ENCODE measurements around the gene ZCWPW1.
"Not testable (repeated sequence)": the region's sequence is repeated elsewhere in the genome, so short reads cannot be mapped to it uniquely, and the experiment has no call there.

Gene ZCWPW1

DNA sequence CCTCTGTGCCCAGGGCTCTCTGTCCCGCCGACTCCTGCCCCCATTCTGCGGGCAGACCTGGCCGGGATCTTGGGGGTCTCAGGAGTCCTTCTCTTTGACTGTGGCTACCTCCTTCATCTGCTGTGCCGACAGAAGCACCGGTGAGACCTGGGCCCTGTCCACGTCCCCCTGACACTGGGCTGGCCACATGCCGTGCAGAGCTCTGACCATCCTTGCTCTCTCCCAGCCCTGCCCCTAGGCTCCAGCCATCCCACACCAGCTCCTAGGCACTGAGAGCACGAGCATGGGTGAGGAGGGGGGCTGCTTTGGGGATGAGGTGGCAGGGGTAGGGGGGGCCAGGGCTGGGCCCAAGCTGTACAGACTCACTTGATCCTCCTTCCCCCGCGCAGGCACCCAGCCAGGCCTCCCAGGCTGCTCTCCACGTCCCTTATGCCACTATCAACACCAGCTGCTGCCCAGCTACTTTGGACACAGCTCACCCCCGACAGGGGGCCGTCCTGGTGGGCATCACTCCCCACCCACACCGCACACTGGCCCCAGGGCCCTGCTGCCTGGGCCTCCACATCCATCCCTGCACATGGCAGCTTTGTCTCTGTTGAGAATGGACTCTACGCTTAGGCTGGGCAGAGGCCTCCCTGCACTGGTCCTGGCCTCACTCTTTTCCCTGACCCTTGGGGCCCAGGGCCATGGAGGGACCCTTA is 75.4 kb downstream of the ZCWPW1 start:
- peaks cover 46% of the 10 kb centered on the region for H3K4me1 Mint-ChIP-seq
- H3K27ac Mint-ChIP-seq: peak overlapping the region; percentile 95
- DNase-seq (ENCODE audit: low spot score in 2 of 2) (no peak), ATAC-seq (peak; percentile 11)
- H3K36me3 Mint-ChIP-seq: peaks cover 85% of the 10 kb centered on the region
- no peaks in the 10 kb centered on the region for H3K9me3 Mint-ChIP-seq
- peak overlapping the region; percentile 66 for H3K4me3 Mint-ChIP-seq

GRCh38 chr7:100352230-100352781 is 76.2 kb downstream of the ZCWPW1 start:
- Mint-ChIP-seq H3K4me3 (peak overlapping the region; percentile 66), H3K4me1 (peaks cover 46% of the 10 kb centered on the region), H3K27ac (peak overlapping the region; percentile 93)

GRCh38 chr7:100351657-100352058 is 76.8 kb downstream of the ZCWPW1 start:
- peak overlapping the region; percentile 93 for H3K27ac Mint-ChIP-seq
- no peaks in the 10 kb centered on the region for H3K9me3 Mint-ChIP-seq
- ATAC-seq (peak; percentile 57), DNase-seq (ENCODE audit: low spot score in 2 of 2) (no peak)
- peak overlapping the region; percentile 66 for H3K4me3 Mint-ChIP-seq
- H3K4me1 Mint-ChIP-seq: peaks cover 46% of the 10 kb centered on the region
- H3K36me3 Mint-ChIP-seq: peaks cover 85% of the 10 kb centered on the region

More at GRCh38 chr7:100352230-100352781, 76.2 kb downstream of the ZCWPW1 start:
- peaks cover 85% of the 10 kb centered on the region for H3K36me3 Mint-ChIP-seq
- not testable (repeated sequence) for H3K9me3 Mint-ChIP-seq; DNase-seq (ENCODE audit: low spot score in 2 of 2)
- peak; percentile 77 for ATAC-seq

Data from stimulated activated effector memory CD8-positive, alpha-beta T cell treated with anti-CD3 and anti-CD28 coated beads, Interleukin-12 subunit alpha, Interleukin-12 subunit beta, amount 100 ng/mL, for 72 hours (primary cell).